ENCODE data around the gene WDR88.
"Not testable (repeated sequence)": the region's sequence is repeated elsewhere in the genome, so short reads cannot be mapped to it uniquely, and the experiment has no call there.

WDR88 gene

GRCh38 chr19:33197591-33198000 is 65.7 kb downstream of the WDR88 start:
- no peak for DNase-seq (ENCODE audit: low spot score)

GRCh38 chr19:33198169-33198568 is 66.3 kb downstream of the WDR88 start:
- DNase-seq (ENCODE audit: low spot score), result no peak

- no peak for DNase-seq (ENCODE audit: low spot score)
Measured at GRCh38 chr19:33199441-33200265, 67.7 kb downstream of the WDR88 start.

- no peak for DNase-seq (ENCODE audit: low spot score)
Measured at GRCh38 chr19:33201473-33201872, 69.6 kb downstream of the WDR88 start.

- no peak for DNase-seq (ENCODE audit: low spot score)
Measured at GRCh38 chr19:33201886-33202545, 70.1 kb downstream of the WDR88 start.

- DNase-seq (ENCODE audit: low spot score), result no peak
Measured at GRCh38 chr19:33202546-33203507, 70.9 kb downstream of the WDR88 start.

- no peak for DNase-seq (ENCODE audit: low spot score)
Measured at GRCh38 chr19:33203529-33203928, 71.6 kb downstream of the WDR88 start.

- DNase-seq (ENCODE audit: low spot score), result no peak
Measured at GRCh38 chr19:33204136-33204973, 72.4 kb downstream of the WDR88 start.

GRCh38 chr19:33205110-33205509 is 73.2 kb downstream of the WDR88 start:
- DNase-seq (ENCODE audit: low spot score), result no peak

GRCh38 chr19:33205531-33206260 is 73.8 kb downstream of the WDR88 start:
- no peak for DNase-seq (ENCODE audit: low spot score)

- no peak for DNase-seq (ENCODE audit: low spot score)
Measured at GRCh38 chr19:33206261-33207039, 74.5 kb downstream of the WDR88 start.

GRCh38 chr19:33207040-33207620 is 75.2 kb downstream of the WDR88 start:
- DNase-seq (ENCODE audit: low spot score), result no peak

GRCh38 chr19:33207903-33208302 is 76.0 kb downstream of the WDR88 start:
- no peak for DNase-seq (ENCODE audit: low spot score)

- DNase-seq (ENCODE audit: low spot score), result no peak
Measured at GRCh38 chr19:33208371-33208895, 76.5 kb downstream of the WDR88 start.

GRCh38 chr19:33208904-33209849 is 77.3 kb downstream of the WDR88 start:
- DNase-seq (ENCODE audit: low spot score), result no peak

- DNase-seq (ENCODE audit: low spot score), result not testable (repeated sequence)
Measured at GRCh38 chr19:33209850-33210230, 77.9 kb downstream of the WDR88 start.

- DNase-seq (ENCODE audit: low spot score), result no peak
Measured at GRCh38 chr19:33210266-33210940, 78.5 kb downstream of the WDR88 start.
